Activated T-cell treated with anti-CD3 and anti-CD28 coated beads for 48 hours (primary cell): ENCODE measurements around the gene APAF1.
"Not testable (repeated sequence)": the region's sequence is repeated elsewhere in the genome, so short reads cannot be mapped to it uniquely, and the experiment has no call there.

ENCODE experiments used
- DNase-seq: peaks from one replicate; pipeline ENCODE4 v3.0.0-alpha.2; 2020; ENCODE audit warnings: low read depth

The APAF1 gene

GRCh38 chr12:98755855-98756254 is 110.8 kb downstream of the APAF1 start:
- not testable (repeated sequence) for DNase-seq

- DNase-seq = no peak
Observed at GRCh38 chr12:98757455-98757854, 112.4 kb downstream of the APAF1 start.

GRCh38 chr12:98758331-98758730 is 113.2 kb downstream of the APAF1 start:
- no peak for DNase-seq

- no peak for DNase-seq
Observed at GRCh38 chr12:98763656-98764055, 118.6 kb downstream of the APAF1 start.

GRCh38 chr12:98767248-98767647 is 122.2 kb downstream of the APAF1 start:
- no peak for DNase-seq

- DNase-seq = no peak
Observed at GRCh38 chr12:98769068-98769467, 124.0 kb downstream of the APAF1 start.

- no peak for DNase-seq
Observed at GRCh38 chr12:98770230-98770629, 125.1 kb downstream of the APAF1 start.

- DNase-seq = no peak
Observed at GRCh38 chr12:98771811-98772752, 127.0 kb downstream of the APAF1 start.

GRCh38 chr12:98772818-98773217 is 127.7 kb downstream of the APAF1 start:
- no peak for DNase-seq

GRCh38 chr12:98780261-98780660 is 135.2 kb downstream of the APAF1 start:
- no peak for DNase-seq

GRCh38 chr12:98783420-98783819 is 138.3 kb downstream of the APAF1 start:
- no peak for DNase-seq
